ENCODE data around the gene DOK7.

DOK7 gene, protein sequence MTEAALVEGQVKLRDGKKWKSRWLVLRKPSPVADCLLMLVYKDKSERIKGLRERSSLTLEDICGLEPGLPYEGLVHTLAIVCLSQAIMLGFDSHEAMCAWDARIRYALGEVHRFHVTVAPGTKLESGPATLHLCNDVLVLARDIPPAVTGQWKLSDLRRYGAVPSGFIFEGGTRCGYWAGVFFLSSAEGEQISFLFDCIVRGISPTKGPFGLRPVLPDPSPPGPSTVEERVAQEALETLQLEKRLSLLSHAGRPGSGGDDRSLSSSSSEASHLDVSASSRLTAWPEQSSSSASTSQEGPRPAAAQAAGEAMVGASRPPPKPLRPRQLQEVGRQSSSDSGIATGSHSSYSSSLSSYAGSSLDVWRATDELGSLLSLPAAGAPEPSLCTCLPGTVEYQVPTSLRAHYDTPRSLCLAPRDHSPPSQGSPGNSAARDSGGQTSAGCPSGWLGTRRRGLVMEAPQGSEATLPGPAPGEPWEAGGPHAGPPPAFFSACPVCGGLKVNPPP

DNA sequence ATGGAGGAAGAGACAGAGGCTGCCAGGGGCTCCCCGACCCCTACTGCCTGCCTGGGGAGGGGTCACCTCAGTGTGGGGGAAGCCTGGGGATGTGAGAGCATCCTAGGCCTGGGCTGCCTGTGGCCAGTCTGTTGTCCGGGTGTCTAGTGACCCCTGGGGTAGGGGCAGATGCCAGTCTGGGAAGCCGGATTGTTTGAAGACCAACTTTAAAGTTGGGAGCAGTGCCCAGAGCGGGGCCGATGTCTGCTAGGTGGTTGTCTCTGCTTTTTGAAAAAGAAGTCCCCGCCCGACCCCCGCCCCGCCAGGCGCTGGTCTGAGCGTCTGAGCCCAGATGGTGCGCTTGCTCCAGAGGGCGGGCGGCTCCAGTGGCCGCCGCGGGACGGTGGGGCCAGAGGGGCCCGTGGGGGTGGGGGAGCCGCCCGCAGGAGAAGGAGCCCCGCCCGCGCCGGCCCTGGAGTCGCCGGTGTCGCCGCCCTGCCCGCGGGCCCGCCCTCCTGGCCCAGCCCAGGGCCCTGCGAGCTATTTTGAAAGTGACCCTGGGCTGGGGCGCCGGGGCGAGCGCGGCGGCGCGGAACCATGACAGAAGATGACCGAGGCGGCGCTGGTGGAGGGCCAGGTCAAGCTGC, at the start of gene DOK7:
Gene DOK7 (plus strand): TSS at position 517 of the 626 bp plus-strand sequence. CDS start 70 bp downstream, at position 587.
- no peak for DNase-seq

- DNase-seq = no peak
These were observed 49.3 kb upstream of the DOK7 start for GRCh38 chr4:3413675-3414420.

DNA sequence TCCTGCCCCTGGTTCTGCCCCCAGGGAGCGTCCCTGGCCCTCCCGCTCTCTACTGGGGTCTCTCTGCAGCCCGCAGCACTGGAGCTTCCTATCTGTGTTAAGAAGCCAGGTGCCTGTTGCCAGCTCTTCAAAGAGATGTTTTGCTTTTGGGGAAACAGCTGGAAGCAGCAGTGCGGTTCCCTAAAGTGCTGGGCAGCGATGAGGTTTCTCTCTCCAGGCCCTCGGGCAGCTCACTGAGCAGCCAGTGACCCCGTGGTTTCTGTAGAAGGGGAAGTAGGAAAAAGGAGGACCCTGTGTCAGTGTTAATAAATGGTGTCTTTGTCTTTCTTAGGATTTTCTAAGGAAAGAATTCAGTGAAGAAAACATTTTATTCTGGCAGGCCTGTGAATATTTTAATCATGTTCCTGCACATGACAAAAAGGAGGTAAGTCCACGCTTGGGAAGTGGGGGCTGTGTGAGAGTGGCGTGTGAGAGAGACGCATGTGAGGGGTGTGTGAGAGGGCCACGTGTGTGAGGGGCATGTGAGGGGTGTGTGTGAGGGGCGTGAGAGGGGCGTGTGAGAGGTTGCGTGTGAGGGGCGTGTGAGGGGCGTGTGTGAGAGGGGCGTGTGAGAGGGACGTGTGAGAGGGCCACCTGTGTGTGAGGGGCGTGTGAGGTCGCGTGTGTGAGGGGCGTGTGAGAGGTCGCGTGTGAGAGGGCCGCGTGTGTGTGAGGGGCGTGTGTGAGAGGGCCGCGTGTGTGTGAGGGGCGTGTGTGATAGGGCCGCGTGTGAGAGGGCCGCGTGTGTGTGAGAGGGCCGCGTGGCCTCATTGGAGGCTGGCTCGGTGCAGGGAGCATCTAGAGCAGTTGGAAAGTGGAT, 48.5 kb upstream of the DOK7 start:
- DNase-seq = no peak

DNA sequence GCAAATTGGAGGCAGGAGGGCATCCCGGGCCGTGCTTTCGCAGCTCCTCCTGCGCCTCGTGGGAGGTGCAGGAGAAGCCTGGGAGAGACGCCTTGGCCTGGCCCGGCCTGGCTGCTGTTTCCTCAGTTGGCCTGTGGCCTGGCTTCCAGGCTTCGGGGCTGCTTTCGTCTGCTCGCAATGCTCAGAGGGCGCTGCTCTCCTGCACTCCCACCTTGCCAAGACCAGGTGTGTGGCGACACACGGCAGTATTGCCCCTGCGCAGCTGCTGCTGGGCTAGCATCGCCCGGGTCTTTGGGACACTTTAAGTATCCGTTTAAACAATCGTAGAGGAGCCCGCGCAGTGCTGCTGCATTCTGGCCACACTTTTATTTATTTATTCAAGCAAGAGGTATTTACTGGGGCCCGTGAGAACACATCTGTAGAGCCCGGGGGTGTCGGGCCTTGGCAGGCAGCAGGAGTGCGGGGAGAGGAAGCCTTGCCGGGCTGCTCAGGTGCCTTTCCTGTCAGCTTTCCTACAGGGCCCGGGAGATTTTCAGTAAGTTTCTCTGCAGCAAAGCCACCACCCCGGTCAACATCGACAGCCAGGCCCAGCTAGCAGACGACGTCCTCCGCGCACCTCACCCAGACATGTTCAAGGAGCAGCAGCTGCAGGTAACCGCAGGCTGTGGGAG, 47.5 kb upstream of the DOK7 start:
- DNase-seq = no peak

DNA sequence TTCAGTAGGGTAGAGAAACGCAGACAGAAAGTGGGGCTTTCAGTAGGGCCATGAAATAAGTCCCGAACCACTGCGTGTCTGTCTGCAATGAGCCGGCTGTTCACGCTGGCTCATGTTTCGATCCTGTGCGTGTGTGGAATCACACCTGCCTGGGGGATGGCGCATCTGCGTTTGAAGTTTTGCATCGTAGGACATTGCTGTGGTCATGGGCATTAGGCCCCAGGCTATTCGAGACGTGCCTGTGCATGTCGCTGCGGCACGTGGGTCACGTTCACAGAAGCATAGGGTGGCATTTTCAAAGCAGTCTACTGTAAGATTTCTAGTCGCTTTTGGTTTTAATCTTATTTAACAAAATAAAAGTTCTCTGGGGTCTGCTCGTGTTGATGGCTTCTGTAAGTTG, 46.8 kb upstream of the DOK7 start:
- DNase-seq = no peak

GRCh38 chr4:3416821-3417221, 46.3 kb upstream of the DOK7 start:
- no peak for DNase-seq

DNA sequence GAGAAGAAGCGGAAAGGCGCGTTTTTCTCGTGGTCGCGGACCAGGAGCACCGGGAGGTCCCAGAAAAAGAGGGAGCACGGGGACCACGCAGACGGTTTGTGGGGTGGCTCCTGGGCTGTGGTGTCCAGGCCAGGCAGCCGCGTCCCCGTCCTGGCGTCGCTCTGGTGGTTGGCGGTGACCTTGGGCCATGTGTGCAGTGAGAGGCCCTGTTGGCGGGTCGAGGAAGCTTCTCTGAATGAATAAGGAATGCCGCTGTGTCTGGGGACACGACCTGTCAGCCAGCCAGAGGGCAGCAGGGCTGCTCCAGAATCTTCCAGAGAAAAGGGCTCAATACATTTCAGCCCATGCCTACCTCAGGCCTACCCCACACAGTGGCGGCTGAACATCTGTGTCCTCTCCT, 45.7 kb upstream of the DOK7 start:
- DNase-seq = no peak

DNA sequence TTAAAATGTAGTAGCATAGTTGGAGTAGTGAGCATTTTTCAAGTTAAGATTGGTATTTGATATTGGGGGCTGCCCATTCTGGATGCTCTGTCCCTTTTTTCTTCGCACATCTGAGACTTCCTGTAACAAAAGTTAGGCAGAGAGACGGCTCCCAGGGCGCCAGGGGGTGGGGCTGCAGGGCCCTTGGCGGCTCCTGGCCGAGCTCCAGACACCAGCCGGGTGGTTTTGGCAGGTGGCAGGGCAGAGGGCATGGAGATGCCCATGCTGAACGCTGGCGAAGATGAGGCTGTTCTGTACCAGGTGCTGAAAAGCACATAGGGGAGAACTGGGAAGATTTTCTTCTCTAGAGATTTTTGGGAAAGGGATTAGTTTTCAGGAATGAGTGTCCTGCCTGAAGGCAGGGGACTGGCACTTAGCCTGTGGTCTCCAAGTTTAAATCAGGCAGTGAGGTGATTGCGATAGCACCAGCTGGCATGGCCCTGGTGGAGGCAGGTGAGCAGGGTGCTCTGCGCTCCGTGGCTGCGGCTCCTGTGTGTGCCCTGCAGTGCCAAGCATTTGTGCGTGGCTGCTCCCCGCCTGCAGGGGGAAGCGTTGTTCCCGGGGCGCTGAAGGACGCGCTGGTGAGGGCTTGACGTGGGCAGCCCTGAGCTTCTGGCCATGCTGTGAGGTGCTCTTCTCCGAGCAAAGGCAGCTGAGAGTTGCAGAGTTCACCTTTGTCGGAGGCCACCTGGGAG, 44.9 kb upstream of the DOK7 start:
- no peak for DNase-seq

GRCh38 chr4:3419836-3420605, 43.1 kb upstream of the DOK7 start:
- no peak for DNase-seq

DNA sequence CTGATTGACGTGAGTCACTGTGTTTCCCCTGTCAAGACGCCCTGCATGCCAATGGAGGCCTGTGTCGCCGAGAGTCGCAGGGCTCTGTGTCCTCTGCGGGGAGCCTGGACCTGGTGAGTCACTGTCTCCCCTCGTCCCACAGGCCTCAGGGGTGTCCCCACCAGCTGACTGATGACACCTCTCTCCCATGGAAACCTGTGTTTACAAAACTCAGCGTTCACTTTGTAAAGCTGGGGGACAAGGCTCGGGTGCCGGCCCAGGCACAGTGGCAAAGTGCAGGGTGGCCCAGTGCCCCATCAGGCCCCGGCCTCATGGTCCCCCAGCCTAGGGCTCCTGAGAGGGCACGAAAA, 42.5 kb upstream of the DOK7 start:
- no peak for DNase-seq

GRCh38 chr4:3420956-3421355, 42.1 kb upstream of the DOK7 start:
- no peak for DNase-seq

DNA sequence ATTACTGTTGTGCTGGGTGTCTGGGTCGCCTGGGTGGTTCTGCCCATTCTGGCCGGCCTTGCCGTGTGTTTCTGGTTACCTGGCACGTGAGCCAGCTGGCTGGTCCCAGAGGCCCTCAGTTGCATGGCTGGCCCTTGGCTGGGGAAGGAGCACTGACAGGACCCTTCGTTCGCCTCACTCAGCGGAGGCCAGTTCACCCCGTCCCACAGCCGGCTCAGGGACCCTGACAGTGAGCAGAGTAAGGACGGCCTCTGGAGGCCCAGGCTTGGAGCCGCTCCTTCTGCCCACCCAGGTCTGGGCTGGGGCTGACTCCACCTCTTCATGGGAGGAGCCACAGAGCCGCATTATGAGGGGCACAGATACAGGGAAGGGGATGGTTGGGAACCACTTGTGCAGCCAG, 41.6 kb upstream of the DOK7 start:
- no peak for DNase-seq

- no peak for DNase-seq
These were observed 40.8 kb upstream of the DOK7 start for GRCh38 chr4:3422241-3422801.

- no peak for DNase-seq
These were observed 40.3 kb upstream of the DOK7 start for GRCh38 chr4:3422808-3423297.

DNA sequence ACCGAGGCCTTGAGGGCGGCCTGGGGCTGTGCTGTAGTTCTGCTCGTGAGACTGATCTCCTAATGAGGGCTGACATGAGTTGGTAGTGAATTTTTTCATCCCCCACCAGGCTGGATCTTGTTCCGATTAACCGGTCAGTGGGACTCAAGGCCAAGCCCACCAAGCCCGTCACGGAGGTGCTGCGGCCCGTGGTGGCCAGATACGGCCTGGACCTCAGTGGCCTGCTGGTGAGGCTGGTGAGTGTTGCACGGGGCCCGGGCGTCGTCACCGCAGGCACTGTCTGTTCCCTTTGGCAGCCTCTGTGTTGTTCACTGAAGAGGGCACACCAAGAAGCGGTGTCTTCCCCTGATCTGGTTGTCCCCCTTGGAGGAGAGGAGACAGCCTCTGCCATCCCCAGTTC, 39.7 kb upstream of the DOK7 start:
- no peak for DNase-seq

- DNase-seq = no peak
These were observed 39.2 kb upstream of the DOK7 start for GRCh38 chr4:3423952-3424351.

DNA sequence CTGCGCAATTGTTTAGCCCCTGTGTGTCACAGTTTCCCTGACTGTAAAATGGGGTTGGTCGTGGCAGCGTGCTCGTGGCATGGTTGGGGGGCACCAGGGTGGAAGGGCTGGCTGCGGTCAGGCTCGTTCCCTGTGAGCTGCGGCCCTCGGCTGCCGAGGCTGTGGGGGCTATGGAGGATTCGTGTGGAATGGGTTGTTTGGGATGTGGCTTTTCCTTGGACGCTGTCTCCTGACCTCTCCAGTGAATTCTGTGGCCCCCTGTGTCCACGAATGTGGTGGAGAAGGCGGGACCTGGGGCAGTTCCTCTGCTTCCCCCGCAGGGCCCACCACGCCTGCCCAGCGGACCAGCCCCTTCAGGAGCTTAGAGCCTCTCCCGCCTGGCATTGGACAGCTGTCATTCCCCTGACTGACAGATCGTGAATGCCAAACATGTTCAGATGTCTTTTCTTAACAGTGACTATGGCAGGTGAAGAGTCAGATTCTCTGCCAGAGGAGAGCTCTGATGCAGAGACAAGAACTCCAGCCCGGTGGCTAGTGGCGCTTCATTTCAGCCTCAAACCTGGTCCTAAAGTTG, 38.5 kb upstream of the DOK7 start:
- no peak for DNase-seq

GRCh38 chr4:3426465-3427133, 36.5 kb upstream of the DOK7 start:
- no peak for DNase-seq

DNA sequence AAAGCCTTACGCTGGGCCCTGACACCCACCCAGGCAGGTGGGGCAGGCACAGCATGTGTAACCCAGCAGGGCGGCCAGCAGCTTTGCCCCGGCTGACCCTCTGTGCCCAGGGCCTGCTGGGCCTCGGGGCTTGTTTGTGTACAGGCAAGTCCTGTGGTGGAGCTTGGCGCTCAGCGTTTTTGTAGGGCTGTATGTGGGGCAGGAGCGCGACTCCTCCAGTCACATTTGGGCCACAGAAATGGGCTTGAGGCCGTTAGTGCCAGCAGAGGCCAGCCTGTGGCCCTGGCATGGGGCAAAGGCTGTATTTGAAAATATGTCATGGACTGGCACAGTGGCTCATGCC, 36.0 kb upstream of the DOK7 start:
- no peak for DNase-seq
